LHCN-M2 (cell line): ENCODE measurements around the gene SUGP2. TPM values are rescaled to one million over a fixed set of nuclear protein-coding genes. Genes with fewer than 3 reads are reported as not detected.

ENCODE experiments used
- DNase-seq: peaks from one replicate; pipeline ENCODE4 v3.0.0-alpha.2; 2012; ENCODE audit warnings: low read depth
- total RNA-seq: library from RNA; depleted of rRNA; stranded (reverse); fragments of >200 nt; gene quantifications from 2 replicates; pipeline ENCODE4 v1.2.3, GENCODE V29; 2014

Gene SUGP2
- total RNA-seq, 1 experiment from 2014 or later = 63.9 TPM

DNA sequence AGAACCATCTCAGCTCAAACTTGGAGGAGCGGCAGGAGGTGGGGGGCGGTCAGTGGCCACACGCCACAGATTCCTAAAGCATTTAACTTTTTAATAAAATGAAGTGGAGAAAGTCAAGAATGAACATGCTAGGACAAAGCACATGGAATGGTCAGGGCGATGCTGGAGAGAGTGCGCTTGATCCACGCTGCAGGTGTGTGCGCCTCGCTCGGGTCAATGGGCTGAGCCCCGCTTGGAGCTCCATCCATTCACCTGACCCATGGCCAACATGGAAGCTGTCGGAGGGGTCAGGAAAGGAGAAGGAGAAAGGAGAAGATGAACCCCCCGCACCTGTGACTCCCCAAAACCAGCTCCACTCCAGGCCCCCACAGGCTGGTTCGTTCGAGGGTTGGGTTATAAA lies 41.8 kb downstream of the SUGP2 start:
- DNase-seq = no peak

DNA sequence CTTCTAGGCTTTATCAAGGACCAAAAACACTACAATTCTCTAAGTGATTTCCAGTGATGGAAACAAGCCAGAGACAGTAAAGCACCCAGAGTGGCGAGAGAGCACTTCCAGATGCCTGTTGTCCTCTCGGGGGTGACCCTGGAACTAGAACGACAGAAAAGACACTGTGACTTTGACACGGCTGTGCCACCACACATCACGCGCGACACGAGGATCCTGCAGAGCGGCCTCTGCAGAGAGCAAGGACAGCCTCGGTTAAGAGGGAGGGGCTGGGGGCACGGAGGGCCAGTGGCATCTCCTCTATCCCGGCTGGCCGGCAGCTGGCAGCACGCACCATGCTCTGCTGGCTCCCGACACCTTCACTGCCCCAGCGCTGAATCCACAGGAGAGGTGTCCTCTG lies 42.3 kb downstream of the SUGP2 start:
- DNase-seq = no peak

DNA sequence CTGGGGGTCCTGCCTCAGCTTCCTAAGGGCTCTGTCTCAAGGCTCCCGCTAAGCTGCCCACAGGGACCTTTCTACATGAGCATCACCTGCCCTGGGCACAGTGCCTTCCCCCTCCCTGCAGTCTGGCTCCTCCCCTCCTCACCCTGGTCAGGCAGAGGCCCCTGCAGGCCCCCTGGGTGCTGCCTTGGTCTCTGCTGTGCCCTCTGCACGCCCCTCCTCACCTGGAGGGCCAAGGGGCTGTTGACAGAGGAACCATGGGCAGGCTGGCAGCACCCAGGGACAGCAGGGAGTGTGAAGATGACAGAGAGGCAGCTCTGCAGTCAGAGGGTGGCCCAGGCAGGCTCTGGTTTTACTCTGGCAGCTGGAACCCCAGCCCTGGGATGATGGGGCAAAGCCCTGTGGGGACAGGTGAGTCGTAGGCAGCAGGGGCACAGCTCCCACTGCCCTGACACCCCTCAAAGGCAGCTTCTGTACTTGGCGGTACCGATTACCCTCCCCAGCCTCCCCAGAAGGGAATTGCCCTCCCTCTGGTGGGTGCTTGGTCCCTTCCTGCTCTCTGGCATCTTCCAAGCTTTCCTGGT lies 43.1 kb downstream of the SUGP2 start:
- no peak for DNase-seq

DNA sequence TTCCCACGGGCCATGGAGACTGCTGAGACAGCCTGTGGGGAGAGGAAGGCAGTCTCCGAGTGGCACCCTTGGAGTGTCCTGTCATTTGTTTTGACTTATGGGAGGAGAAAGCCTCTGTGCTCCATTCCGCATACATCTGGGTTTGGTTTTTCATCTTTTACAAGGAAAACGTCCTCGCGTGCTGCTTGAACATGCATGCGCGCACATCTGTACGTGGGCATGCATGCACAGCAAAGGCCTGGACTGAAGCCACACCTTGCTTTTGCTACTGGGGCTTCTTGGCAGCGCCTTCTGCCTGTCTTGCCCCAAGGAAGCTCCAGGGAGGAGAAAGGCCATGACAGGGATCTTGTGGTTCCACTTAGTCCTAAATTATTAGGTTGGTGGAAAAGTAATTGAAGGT lies 44.0 kb downstream of the SUGP2 start:
- DNase-seq = no peak

DNA sequence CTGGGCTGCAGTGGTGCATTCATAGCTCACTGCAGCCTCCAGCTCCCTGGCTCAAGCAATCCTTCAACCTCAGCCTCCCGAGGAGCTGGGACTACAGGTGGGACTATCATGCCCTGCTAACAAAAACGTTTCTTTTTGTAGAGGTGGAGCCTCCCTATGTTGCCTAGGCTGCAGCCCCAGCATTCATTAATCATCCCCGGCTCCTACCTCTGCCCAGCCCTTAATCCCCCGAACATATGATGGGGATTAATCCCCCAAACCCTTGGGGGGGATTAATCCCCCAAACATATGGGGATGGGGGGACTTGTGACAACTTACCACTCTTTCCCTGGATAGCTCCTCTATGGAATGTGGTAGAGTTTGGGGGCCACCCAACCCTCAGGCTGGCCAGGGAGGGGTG lies 45.9 kb downstream of the SUGP2 start:
- DNase-seq = no peak

DNA sequence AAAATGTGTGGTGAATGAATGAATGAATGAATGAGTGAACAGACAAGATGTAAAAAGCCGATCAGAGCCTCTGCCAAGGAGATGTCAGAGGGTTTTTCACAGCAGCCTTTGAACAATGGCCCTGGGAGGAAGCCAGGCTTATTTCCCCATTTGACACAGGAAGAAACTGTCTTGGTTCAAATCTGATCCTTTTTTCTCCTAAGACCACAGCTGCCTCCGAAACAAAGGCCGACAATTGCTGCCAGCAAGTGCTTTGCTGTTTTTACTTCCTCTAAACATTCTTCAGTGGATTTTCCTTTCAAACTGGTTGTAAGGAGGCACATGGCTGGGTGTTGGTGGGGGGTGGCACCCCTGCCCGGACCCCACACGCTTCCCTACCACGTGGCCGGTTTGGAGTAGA lies 48.1 kb downstream of the SUGP2 start:
- no peak for DNase-seq

DNA sequence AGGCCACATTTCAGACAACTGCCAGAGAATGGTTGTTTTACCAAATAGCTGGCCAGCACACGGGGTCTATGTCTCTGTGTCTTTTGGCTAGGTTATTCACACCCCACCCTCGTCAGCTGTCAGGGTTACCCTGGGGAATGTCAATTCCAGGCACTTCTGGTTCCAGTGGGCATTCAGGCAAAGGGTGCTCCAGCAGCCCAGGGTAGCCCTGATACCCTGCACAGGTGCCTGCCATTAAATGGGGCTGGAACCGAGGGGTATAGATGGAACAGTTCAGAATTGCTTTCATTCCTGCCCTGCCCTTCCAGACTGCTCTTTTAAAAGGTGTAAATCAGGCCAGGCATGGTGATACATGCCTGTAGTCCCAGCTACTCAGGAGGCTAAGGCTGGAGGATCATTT lies 49.1 kb downstream of the SUGP2 start:
- DNase-seq = no peak

DNA sequence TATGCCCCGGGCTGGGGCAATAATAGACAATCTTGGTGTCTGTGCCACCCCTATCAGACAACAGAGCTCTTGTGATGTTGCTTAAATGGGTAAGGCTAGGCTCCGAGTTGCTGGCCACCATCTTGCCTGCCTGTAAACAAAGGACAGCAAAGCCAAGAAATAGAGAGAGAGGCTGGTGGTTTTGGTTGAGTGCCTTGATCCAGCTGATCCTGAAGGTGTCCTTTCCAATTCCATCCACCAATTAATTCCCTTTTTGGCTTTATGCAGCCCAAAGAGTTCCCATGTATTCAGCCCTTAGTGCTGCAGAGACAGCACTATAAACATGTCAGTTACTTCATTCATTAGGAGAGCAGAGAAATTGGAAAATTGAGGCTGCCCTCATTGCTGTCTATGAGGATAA lies 50.6 kb downstream of the SUGP2 start:
- DNase-seq = no peak

DNA sequence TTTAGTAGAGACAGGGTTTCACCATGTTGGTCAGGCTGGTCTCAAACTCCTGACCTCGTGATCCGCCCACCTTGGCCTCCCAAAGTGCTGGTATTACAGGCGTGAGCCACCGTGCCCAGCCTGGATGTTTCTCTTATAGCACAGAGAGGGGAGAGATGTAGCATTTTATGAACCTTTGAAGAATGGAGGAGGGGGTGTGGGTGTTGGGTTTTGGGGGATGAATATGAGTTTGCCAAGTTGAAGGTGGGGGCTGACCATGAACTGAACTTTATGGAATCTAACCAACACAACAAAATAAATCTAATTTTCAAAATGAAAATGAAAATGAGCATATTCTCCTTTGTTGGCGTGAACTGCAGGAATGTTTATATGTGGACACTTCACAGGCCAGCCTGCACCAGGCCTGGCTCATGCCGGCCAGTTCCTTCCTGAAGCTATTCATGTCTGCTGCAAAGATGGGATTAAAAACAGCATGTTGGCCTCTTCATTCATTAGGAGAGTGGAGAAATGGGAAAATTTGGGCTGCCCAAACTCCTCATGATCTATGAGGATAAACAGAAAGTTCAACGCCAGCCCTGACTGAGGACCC lies 52.8 kb downstream of the SUGP2 start:
- DNase-seq = no peak

DNA sequence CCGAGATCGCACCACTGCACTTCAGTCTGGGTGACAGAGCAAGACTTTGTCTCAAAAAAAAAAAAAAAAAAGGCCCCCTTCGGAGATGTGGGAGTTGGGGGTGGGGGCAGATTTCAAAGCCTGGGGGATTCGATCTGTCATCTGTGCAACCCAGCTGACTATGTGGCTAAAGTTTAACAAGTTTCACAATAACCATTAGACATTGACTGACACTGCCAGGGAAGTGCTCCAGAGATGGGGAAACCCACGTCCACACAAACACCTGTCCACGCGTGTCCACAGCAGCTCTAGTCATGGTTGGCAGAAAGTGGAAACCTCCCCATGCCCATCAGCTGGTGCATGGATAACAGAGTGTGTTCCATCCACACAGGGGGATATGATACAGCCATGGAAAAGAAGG lies 54.7 kb downstream of the SUGP2 start:
- no peak for DNase-seq

DNA sequence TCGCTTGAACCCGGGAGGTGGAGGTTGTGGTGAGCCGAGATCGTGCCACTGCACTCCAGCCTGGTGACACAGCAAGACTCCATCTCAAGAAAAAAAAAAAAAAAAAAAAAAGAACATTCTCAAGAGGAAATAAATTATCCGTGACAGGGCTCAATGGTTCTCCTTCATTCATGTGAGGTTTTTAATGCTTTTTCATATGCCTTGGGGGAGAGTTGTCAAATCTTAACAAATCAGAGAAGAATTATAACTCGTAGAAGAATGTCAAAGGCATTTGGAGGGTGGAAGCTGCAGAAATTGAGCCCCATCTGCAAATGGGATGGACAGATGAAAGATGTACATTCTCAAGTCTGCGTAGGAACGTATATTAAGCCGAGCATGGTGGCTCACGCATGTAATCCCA lies 57.4 kb downstream of the SUGP2 start:
- DNase-seq = no peak

DNA sequence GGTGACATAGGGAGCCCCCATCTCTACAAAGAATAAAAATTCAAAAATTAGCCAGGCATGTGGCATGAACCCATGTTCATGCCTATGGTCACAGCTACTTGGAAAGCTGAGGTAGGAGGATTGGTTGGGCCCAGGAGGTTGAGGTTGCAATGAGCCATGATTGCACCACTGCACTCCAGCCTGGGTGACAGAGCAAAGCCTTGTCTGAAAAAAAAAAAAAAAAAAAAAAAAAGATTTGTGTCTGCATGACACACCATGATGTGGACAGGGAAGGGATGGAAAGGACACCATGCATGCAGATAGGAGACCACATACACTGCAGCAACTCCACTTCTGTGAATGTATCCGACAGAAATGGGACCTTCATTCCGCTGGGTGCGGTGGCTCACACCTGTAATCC lies 58.3 kb downstream of the SUGP2 start:
- DNase-seq = peak; percentile 21

DNA sequence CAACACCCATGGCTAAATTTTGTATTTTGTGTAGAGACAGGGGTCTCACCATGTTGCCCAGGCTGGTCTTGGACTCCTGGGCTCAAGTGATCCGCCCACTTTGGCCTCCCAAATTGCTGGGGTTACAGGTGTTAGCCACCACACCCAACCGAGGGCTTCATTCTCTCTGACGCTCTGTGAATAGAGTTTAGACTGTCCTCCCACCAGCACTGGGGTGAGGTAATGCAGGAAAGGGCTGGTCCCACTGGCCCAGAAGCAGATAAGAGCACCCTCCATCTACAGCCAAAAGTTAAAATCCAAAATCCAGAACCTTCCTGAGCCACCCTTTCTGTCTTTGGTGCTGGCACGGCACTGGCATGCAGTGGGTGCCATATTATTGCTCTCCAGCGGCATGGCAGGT lies 60.5 kb downstream of the SUGP2 start:
- no peak for DNase-seq

DNA sequence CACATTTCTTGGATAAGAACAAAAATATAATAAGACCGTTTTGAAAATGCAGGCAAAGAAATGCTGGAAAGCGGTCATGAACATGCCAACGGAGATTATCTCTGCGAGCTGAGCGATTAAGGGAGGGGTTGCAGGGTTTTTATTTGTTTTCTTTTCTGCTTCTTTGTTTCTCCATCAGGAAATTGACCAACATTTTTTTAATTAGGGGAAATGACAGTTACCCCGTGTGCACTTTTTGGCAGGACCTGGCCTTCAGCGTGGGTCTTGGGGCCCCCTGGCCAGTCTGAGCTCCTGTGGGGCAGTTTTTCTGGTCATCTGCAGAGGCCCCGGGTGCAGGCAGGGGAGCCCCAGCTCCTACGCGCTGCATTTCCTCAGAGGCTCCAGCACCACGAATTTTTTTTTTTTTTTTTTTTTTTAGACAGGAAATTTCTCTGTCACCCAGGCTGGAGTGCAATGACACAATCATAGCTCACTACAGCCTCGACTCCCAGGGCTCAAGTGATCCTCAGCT lies 61.0 kb downstream of the SUGP2 start:
- DNase-seq = no peak

DNA sequence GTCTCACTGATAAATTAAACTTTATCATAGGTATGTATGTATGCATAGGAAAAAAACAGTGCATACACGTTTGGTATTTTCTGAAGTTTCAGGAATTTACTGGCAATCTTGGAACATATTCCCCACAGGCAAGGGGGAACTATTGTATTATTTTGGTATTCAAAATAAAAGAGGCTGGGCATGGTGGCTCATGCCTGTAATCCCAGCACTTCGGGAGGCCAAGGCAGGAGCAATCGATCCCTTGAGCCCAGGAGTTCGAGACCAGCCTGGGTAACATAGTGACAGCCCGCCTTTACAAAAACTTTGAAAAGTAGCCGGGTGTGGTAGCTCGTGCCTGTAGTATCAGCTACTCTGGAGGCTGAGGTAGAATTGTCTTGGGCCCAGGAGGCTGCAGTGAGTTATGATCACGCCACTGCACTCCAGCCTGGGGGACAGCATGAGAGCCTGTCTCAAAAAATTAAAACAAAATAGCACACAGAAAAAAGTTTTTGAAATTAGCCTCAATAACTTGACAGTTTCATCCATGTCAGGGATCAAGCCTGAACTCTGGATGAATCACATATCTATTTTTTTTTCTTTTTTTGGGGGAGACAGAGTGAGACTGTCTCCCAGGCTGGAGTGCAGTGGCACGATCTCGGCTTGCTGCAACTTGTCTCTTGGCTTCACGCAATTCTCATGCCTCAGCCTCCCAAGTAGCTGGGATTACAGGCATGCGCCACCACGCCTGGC lies 63.2 kb downstream of the SUGP2 start:
- DNase-seq = peak; percentile 26

DNA sequence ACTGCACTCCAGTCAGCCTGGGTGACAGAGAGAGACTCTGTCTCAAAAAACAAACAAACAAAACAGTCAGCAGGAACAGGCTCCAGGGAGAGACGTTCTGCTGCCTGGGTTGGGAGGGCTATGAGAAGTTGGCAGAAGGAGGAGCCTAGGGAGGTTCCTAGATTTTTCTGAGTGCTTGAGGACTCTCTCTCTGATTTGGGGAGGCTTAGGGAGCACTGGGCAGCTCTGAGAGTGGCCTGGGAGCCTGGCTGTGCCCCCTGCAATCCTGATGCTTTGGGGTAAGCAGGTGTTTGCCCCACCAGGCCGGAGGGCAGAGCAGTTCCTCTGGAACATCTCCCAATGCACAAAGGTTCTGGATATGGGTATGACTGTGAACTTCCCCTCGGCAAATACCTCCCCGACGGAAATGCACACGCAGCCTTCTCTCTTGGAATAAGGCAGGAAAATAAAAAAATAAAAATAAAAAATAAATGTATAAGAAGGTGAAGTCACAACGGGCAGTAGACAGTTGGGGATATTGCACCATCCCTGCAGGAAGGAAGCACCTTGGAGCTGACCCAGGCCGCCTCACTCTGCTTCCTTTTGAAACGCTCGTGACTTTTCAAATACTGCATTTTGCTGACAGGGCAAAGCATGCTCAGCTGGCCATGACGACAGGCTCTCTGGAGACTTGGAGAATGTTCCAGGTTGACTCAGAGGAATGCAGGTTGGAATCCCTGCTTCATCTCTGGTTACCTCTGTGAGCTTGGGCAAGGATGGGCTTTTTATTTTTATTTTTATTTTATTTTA lies 65.8 kb downstream of the SUGP2 start:
- DNase-seq = peak; percentile 47

DNA sequence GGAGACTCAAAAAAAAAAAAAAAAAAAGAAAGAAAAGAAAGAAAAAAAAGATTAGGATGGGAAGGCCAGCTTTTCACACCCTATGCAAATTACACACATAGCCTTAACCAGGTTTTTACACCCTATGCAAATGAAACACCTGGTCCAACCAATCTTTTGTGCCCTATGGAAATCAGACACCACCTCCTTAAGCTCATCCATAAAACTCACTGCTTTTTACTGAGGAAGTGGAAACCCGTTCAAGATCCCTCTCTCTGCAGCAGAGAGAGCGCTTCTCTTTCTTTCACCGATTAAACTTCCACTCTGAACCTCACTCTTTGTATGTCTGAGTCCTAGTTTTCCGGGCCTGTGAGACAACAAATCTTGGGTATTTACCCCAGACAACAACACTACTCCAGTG lies 67.0 kb downstream of the SUGP2 start:
- DNase-seq = no peak

DNA sequence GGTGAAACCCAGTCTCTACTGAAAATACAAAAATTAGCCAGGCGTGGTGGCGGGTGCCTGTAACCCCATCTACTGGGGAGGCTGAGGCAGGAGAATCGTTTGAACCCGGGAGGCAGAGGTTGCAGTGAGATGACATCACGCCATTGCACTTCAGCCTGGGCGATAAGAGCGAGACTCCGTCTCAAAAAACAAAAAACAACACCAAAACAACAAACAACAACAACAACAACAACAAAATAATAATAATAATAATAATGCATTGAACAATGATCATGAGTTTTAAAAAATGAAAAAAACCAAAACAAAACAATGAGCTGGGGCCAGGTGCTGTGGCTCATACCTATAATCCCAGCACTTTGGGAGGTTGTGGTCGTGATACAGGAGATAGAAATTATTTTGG lies 69.2 kb downstream of the SUGP2 start:
- no peak for DNase-seq

DNA sequence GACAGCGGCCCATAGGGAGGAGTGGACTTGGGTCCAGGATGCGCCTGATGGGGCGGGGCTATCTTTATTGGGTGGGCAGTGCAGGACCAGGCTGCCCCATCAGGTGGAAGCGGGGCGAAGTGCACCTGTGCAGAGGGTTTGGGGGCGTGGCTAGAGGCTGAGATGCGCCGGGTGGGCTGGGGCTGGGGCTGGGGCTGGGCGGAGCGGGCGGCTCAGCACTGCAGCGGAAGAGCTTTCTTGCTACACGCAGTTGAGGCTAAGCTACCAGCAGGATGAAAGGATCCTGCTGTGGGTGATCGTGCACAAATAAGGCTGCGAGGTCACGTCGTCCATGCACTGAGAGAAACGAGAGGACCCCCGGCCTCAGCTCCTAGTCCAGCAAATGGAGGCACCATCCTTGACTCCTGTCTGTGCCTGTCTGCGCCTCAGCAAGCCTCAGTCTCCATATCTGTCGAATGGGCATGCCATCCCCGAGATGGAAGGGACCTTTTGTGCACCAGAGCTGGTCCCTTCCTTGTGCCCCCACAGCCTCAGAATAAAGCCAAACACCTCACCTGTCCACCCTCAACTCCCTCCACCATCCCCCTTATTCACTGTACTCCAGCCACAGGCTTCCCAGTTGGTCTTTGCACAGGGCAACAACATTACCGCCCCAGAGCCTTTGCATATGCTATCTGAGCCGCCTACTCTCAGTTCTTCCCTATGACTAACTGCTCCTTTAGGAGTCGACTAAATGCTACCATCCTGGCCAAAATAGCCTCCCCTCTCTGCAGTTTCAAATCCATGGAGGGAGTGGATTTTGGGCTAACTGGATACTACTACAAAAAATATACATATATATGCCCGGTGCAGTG lies 71.3 kb downstream of the SUGP2 start:
- DNase-seq = no peak

DNA sequence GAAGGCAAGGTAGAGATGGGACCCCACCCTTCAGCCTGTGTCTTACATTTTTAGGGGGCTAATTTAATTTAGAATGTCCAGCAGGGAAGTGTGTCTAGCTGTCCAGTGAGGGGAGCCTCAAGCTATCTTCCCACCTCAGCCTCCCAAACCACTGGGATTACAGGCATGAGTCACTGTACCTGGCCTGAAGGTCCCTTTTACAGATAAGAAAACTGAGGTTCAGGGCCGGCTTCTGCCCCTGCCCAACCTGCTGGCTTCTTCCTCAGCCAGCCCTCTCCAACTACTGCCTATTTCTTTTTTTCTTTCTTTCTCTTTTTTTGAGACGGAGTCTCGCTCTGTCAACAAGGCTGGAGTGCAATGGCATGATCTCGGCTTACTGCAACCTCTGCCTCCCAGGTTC lies 72.9 kb downstream of the SUGP2 start:
- DNase-seq = no peak

DNA sequence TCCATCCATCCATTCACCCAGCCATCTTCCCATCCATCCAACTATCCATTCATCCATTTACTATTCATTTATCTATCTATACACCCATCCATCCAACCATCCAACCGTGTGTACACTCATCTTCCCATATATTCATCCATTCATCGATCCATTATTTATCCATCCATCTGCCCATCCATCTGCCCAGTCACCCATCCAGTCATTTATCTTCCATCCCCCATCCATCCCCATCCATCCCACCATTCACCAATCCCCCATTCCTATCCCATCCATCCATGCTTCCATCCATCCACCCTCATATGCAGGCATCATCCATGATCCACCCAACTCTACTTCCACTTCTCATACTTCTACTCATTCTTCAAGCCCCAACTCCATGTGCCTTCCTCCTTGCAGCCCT lies 78.3 kb downstream of the SUGP2 start:
- no peak for DNase-seq
